CD14-positive monocyte (primary cell): Measurements from ENCODE around the gene NPTX2. TPM values are rescaled to one million over a fixed set of nuclear protein-coding genes. Genes with fewer than 3 reads are reported as not detected.

Experiments used
- DNase-seq, 3 donors: peaks; one replicate each; pipeline ENCODE4 v3.0.0-alpha.2; 2011 to 2022
- H2AFZ ChIP-seq: 2 replicates; pipeline ENCODE4 v1.6.0; 2012; ENCODE audit warnings: mild to moderate bottlenecking, low read depth, low read length, inconsistent platforms; ENCODE audit not compliant: insufficient read depth, poor library complexity, severe bottlenecking
- H3K27ac ChIP-seq, 2 donors: 1 replicate in 1 of 2; 2 replicates in 1 of 2; pipeline ENCODE4 v1.5.1; 2012 to 2013; ENCODE audit warnings: low read length in 2 of 2, control low read depth in 1 of 2, inconsistent platforms in 1 of 2, low read depth in 1 of 2, mild to moderate bottlenecking in 1 of 2
- H3K27me3 ChIP-seq, 2 donors: one replicate each; pipeline versions ENCODE4 v1.6.0 to v1.6.1; 2011 to 2013; ENCODE audit warnings: low read length in 2 of 2; ENCODE audit not compliant: control insufficient read depth in 2 of 2, insufficient read depth in 2 of 2
- H3K36me3 ChIP-seq, 2 donors: replicated peaks in 1 of 2; 1 replicate in 1 of 2; 2 replicates in 1 of 2; pipeline versions ENCODE4 v1.5.1 to v1.6.1; 2012 to 2013; ENCODE audit warnings: low read length in 2 of 2, control low read depth in 1 of 2, inconsistent platforms in 1 of 2, mild to moderate bottlenecking in 1 of 2; ENCODE audit not compliant: insufficient read depth in 2 of 2, control insufficient read depth in 1 of 2
- H3K4me1 ChIP-seq, 2 donors: 1 replicate in 1 of 2; 2 replicates in 1 of 2; pipeline versions ENCODE4 v1.5.1 to v1.6.1; 2012 to 2013; ENCODE audit warnings: low read length in 2 of 2, control low read depth in 1 of 2, inconsistent platforms in 1 of 2, mild to moderate bottlenecking in 1 of 2, moderate library complexity in 1 of 2; ENCODE audit not compliant: insufficient read depth in 2 of 2, control insufficient read depth in 1 of 2
- H3K4me2 ChIP-seq: replicated peaks from 2 replicates; pipeline ENCODE3; 2012; ENCODE audit warnings: low read length, moderate library complexity, mild to moderate bottlenecking; ENCODE audit not compliant: poor library complexity, severe bottlenecking; ENCODE audit errors: extremely low read depth
- H3K4me3 ChIP-seq, 3 experiments: fragments of 200-600 bp in 1 of 3; sonication (generic) in 1 of 3; replicated peaks in 1 of 3; 1 replicate in 2 of 3; 2 replicates in 1 of 3; pipeline ENCODE4 v1.5.1; 2011 to 2013; ENCODE audit warnings: low read length in 3 of 3, mild to moderate bottlenecking in 3 of 3, control low read depth in 2 of 3, low read depth in 2 of 3, inconsistent platforms in 1 of 3, moderate library complexity in 1 of 3
- H3K79me2 ChIP-seq: 2 replicates; pipeline ENCODE4 v1.6.0; 2012; ENCODE audit warnings: mild to moderate bottlenecking, control low read depth, inconsistent platforms, low read length, moderate library complexity; ENCODE audit not compliant: insufficient read depth
- H3K9ac ChIP-seq: 2 replicates; pipeline ENCODE4 v1.6.0; 2017; ENCODE audit warnings: low read length, mild to moderate bottlenecking; ENCODE audit not compliant: insufficient read depth, poor library complexity, severe bottlenecking
- H3K9me3 ChIP-seq, 2 donors: replicated peaks in 1 of 2; 1 replicate in 1 of 2; 2 replicates in 1 of 2; pipeline versions ENCODE4 v1.5.1 to v1.6.1; 2012 to 2013; ENCODE audit warnings: low read length in 2 of 2, control low read depth in 1 of 2; ENCODE audit not compliant: control insufficient read depth in 1 of 2, insufficient read depth in 1 of 2
- H4K20me1 ChIP-seq: 2 replicates; pipeline ENCODE4 v1.6.0; 2012; ENCODE audit warnings: mild to moderate bottlenecking, low read length, control low read depth, moderate library complexity; ENCODE audit not compliant: insufficient read depth
- H3K27ac Mint-ChIP-seq, 7 donors: one replicate each; pipeline ENCODE4 v1.8.0; 2020; ENCODE audit warnings: mild to moderate bottlenecking in 7 of 7, mixed read lengths in 7 of 7, moderate library complexity in 6 of 7, inconsistent platforms in 2 of 7
- H3K27me3 Mint-ChIP-seq, 3 donors: one replicate each; pipeline ENCODE4 v1.8.0; 2021 to 2022; ENCODE audit warnings: low read depth in 3 of 3, mild to moderate bottlenecking in 3 of 3, mixed read lengths in 3 of 3, moderate library complexity in 3 of 3, inconsistent platforms in 1 of 3
- H3K36me3 Mint-ChIP-seq, 2 donors: one replicate each; pipeline ENCODE4 v1.8.0; 2020; ENCODE audit warnings: mixed read lengths in 2 of 2, inconsistent platforms in 1 of 2, mild to moderate bottlenecking in 1 of 2
- H3K4me1 Mint-ChIP-seq: one replicate; pipeline ENCODE4 v1.8.0; 2020; ENCODE audit warnings: mild to moderate bottlenecking, mixed read lengths
- H3K4me3 Mint-ChIP-seq, 2 donors: one replicate each; pipeline ENCODE4 v1.8.0; 2020; ENCODE audit warnings: mild to moderate bottlenecking in 2 of 2, mixed read lengths in 2 of 2, moderate library complexity in 1 of 2
- H3K9me3 Mint-ChIP-seq, 7 donors: one replicate each; pipeline ENCODE4 v1.8.0; 2020 to 2022; ENCODE audit warnings: mixed read lengths in 7 of 7, mild to moderate bottlenecking in 6 of 7, moderate library complexity in 6 of 7, inconsistent platforms in 2 of 7
- CTCF ChIP-seq: fragments of 200-600 bp; IDR thresholded peaks from one replicate; pipeline ENCODE4 v1.8.0; 2022; ENCODE audit warnings: antibody characterized with exemption, mild to moderate bottlenecking
- WGBS: methylation state at CpG from one replicate; pipeline ENCODE4 v1.1.5; 2013; ENCODE audit warnings: missing lambda C conversion rate; ENCODE audit not compliant: insufficient coverage; 5-methylcytosine and 5-hydroxymethylcytosine counted together
- intact Hi-C, 2 donors: fragments of 100-400 bp; cut with micrococcal nuclease; formaldehyde crosslinking; loops; one replicate each; pipeline versions ENCODE4 v1.15.0 to v1.15.1; 2023
- polyA plus RNA-seq, 3 donors: library from polyadenylated mRNA; depleted of rRNA in 1 of 3; unstranded in 2 of 3; stranded (reverse) in 1 of 3; fragments of 300-500 nt in 2 of 3; fragments of >200 nt in 1 of 3; fragmentation: Illumina TruSeq in 2 of 3; gene quantifications; 1 replicate in 2 of 3; 2 replicates in 1 of 3; pipeline ENCODE4 v1.2.3, GENCODE V29; 2012 to 2021

Gene NPTX2
- polyA plus RNA-seq, 3 donors, result not detected

DNA sequence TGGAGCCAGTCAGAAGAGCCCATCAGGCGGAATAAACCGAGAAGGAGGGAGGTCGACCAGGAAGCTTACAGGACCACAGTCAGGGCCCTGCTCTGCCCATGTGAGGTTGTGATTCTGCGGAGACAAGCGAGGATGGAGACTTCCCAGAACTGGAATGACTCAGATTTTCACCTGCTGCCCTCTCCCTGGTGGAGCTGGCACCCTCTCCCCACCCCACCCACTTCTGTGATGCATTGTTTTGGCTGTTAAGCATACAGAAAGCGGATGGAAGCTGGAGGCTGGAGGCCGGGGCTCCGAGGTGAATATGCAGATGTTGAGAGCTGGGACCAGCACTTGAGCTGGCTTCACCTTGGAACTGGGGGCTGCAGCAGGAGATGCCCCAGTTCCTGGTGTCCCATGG is 57.4 kb downstream of the NPTX2 start:
- no peak for TF ChIP-seq CTCF
- Histone ChIP-seq H3K36me3 (no peaks in the 10 kb centered on the region), H3K4me2 (no peak overlapping the region), H3K27ac (no peak overlapping the region), H3K9me3 (peaks cover 0 to 18% of the 10 kb centered on the region in 2 donors), H3K27me3 (no peaks in the 10 kb centered on the region), H3K79me2 (no peaks in the 10 kb centered on the region), H3K4me3 (no peak overlapping the region), H3K9ac (no peak overlapping the region), H3K4me1 (no peaks in the 10 kb centered on the region), H2AFZ (no peak overlapping the region), H4K20me1 (no peaks in the 10 kb centered on the region)
- intact Hi-C loops, result no loop called here
- no peak for DNase-seq
- Mint-ChIP-seq H3K9me3 (peaks cover 2 to 30% (median 18%) of the 10 kb centered on the region in 7 donors), H3K4me3 (no peak overlapping the region), H3K36me3 (no peaks in the 10 kb centered on the region), H3K27ac (no peak overlapping the region), H3K27me3 (peaks cover 0 to 4% (median 2%) of the 10 kb centered on the region in 3 donors), H3K4me1 (no peaks in the 10 kb centered on the region)
- 89% methylated on average over 7 of the region's 8 CpGs for WGBS

DNA sequence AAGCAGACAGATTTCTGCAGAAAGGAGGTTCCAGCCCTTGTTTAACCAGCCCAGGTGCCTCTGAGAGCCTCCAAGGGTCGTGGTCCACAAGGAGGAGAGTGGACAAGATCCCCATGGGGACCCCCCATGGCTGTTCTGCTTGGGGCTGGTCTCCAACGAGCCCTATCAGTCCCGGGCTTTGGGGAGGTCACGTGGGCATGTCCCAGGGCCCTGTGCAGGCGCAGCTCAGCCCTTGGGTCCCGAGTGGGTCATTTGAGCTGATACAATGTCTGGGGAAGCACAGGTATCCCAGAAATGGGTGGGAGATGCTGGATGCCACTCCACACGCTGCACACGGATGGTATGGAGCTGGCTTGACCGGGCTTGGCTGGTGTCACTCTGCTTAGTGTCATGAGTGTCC is 57.8 kb downstream of the NPTX2 start:
- no peak overlapping the region for H3K4me2 ChIP-seq
- WGBS, result 92% methylated on average over 9 of the region's 9 CpGs

More for the DNA sequence above, 57.8 kb downstream of the NPTX2 start:
- Histone ChIP-seq H3K27me3 (no peaks in the 10 kb centered on the region), H3K9me3 (peaks cover 0 to 18% of the 10 kb centered on the region in 2 donors), H4K20me1 (no peaks in the 10 kb centered on the region), H3K36me3 (no peaks in the 10 kb centered on the region), H3K27ac (no peak overlapping the region), H2AFZ (no peak overlapping the region), H3K79me2 (no peaks in the 10 kb centered on the region), H3K4me1 (no peaks in the 10 kb centered on the region), H3K4me3 (no peak overlapping the region), H3K9ac (no peak overlapping the region)
- H3K9me3 Mint-ChIP-seq, result peaks cover 2 to 30% (median 18%) of the 10 kb centered on the region in 7 donors
- no peak overlapping the region for H3K27ac Mint-ChIP-seq
- no peaks in the 10 kb centered on the region for H3K36me3 Mint-ChIP-seq
- no peak overlapping the region for H3K4me3 Mint-ChIP-seq
- H3K27me3 Mint-ChIP-seq, result peaks cover 0 to 4% (median 2%) of the 10 kb centered on the region in 3 donors
- intact Hi-C loops, result no loop called here
- no peak for TF ChIP-seq CTCF
- no peak for DNase-seq
- H3K4me1 Mint-ChIP-seq, result no peaks in the 10 kb centered on the region
